K562 (cell line): ENCODE data around the gene ARHGEF7. TPM values are rescaled to one million over a fixed set of nuclear protein-coding genes. Genes with fewer than 3 reads are reported as not detected.

Source experiments
- ATF1 ChIP-seq, 2 experiments: fragments of 450-650 bp in 1 of 2; IDR thresholded peaks; 2 replicates each; pipeline ENCODE4 v1.6.1; 2016; ENCODE audit warnings: missing compliant biosample characterization in 1 of 2, missing genetic modification characterization in 1 of 2
- CBFA2T3 ChIP-seq: fragments of 450-650 bp; IDR thresholded peaks from 2 replicates; pipeline ENCODE4 v1.6.1; 2017
- DIDO1 ChIP-seq: fragments of 450-650 bp; IDR thresholded peaks from 2 replicates; pipeline ENCODE4 v1.6.1; 2016; ENCODE audit warnings: low read depth, missing biosample characterization, missing genetic modification characterization
- EGR1 ChIP-seq: fragments of 450-650 bp; conservative IDR thresholded peaks from 2 replicates; pipeline ENCODE4 v1.6.1; 2017; ENCODE audit warnings: mild to moderate bottlenecking
- HCFC1 ChIP-seq: IDR thresholded peaks from 2 replicates; pipeline ENCODE4 v1.6.1; 2012; ENCODE audit warnings: low read depth, low read length, improper control_type of control experiment
- HNRNPL ChIP-seq: fragments of 200-400 bp; formaldehyde crosslinking; IDR thresholded peaks from 2 replicates; pipeline ENCODE4 v1.6.1; 2017; ENCODE audit warnings: low read depth, mild to moderate bottlenecking, low read length
- KLF1 ChIP-seq: fragments of 450-650 bp; IDR thresholded peaks from 2 replicates; pipeline ENCODE4 v1.6.1; 2016; ENCODE audit warnings: missing genetic modification characterization, missing compliant biosample characterization
- PHF21A ChIP-seq: fragments of 450-650 bp; IDR thresholded peaks from 2 replicates; pipeline ENCODE4 v1.6.1; 2017; ENCODE audit warnings: low read depth, borderline replicate concordance
- SIN3B ChIP-seq: fragments of 450-650 bp; IDR thresholded peaks from 2 replicates; pipeline ENCODE4 v1.6.1; 2017; ENCODE audit warnings: low read depth, mild to moderate bottlenecking, moderate library complexity
- SMAD4 ChIP-seq: fragments of 250-450 bp; sonication (Bioruptor Pico); conservative IDR thresholded peaks from 2 replicates; pipeline ENCODE4 v1.8.0; 2021; ENCODE audit warnings: inconsistent platforms, mild to moderate bottlenecking, moderate library complexity
- ZBED1 ChIP-seq: IDR thresholded peaks from 2 replicates; pipeline ENCODE4 v1.6.1; 2014
- ZBTB7A ChIP-seq: IDR thresholded peaks from 2 replicates; pipeline ENCODE4 v1.6.1; 2011; ENCODE audit warnings: low read depth, mild to moderate bottlenecking, low read length, moderate library complexity, borderline replicate concordance; ENCODE audit not compliant: control insufficient read depth
- polyA plus RNA-seq, 8 experiments: library from polyadenylated mRNA; depleted of rRNA in 4 of 8; stranded (reverse) in 5 of 8; unstranded in 3 of 8; fragments of >200 nt; fragmentation: Nextera tagmentation in 2 of 8; fragmentation: Illumina TruSeq in 1 of 8; extraction: Ambion mirVana in 2 of 8; extraction: Trizol in 1 of 8; gene quantifications; 2 replicates each; pipeline versions ENCODE4 v1.2.1 to v1.2.3, GENCODE V29; 2011 to 2014; ENCODE audit warnings: inconsistent platforms in 1 of 8, missing spikeins in 1 of 8
- total RNA-seq, 7 experiments: library from RNA; depleted of rRNA in 6 of 7; stranded (reverse); fragments of >200 nt in 6 of 7; fragmentation: Illumina TruSeq in 2 of 7; extraction: Trizol in 2 of 7; gene quantifications; 2 replicates each; pipeline versions ENCODE4 v1.2.1 to v1.2.3, GENCODE V29; 2011 to 2021; ENCODE audit warnings: low replicate concordance in 1 of 7
- TF ChIP-seq, protein P1 (sequence below), 2 experiments: fragments of 150-350 bp in 1 of 2; IDR thresholded peaks; 2 replicates each; pipeline ENCODE4 v1.6.1; 2012 to 2016; ENCODE audit warnings: low read depth in 2 of 2, low read length in 2 of 2, mild to moderate bottlenecking in 1 of 2, moderate library complexity in 1 of 2
- TF ChIP-seq, protein P2 (sequence below), 3 experiments: IDR thresholded peaks in 2 of 3; conservative IDR thresholded peaks in 1 of 3; 2 replicates each; pipeline ENCODE4 v1.5.1; 2011 to 2012; ENCODE audit warnings: low read length in 3 of 3, mild to moderate bottlenecking in 3 of 3, control low read depth in 2 of 3, improper control_type of control experiment in 1 of 3, inconsistent platforms in 1 of 3, low read depth in 1 of 3, mixed read lengths in 1 of 3, moderate library complexity in 1 of 3; ENCODE audit not compliant: insufficient read depth in 2 of 3

ARHGEF7 gene
- total and polyA plus RNA-seq, 9 of the 15 experiments (the other 6 are each of a cell fraction or from before 2014, with no cell fraction given) = 2.1 to 26.8 (median 17.5) TPM

DNA sequence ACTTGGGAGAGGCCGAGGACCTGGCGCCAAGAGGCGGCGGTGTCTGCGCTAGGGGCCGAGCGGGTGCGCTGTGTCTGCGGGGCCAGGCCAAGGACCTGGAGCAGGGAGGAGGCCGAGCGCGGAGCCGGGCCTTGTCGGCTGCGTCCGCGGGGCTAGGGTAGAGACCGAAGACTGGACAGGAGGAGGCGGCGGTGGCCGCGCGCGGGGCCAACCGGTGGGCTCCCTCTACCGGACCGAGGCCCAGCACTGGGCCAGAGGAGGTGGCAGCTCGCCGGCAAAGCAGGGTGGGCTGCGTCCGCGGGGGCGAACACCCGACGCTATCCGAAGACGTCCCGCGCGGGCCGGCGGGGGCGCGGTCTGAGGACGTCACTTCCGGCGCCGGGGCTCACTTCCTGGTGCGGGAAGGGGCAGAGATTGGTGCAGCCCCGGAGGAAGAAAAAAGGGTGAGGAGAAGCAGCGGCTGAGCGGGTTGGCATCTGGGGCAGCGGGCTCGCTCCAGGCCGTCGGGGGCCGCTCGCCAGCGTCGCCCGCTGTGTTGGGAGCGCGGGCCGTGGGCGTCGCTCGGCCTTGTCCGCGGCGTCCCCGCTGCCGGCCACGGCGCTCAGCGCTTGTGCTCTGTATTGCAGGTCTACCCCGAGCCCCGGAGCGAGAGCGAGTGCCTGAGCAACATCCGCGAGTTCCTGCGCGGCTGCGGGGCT is 38.3 kb downstream of the ARHGEF7 start (continued):
- TF ChIP-seq, protein P1, sequence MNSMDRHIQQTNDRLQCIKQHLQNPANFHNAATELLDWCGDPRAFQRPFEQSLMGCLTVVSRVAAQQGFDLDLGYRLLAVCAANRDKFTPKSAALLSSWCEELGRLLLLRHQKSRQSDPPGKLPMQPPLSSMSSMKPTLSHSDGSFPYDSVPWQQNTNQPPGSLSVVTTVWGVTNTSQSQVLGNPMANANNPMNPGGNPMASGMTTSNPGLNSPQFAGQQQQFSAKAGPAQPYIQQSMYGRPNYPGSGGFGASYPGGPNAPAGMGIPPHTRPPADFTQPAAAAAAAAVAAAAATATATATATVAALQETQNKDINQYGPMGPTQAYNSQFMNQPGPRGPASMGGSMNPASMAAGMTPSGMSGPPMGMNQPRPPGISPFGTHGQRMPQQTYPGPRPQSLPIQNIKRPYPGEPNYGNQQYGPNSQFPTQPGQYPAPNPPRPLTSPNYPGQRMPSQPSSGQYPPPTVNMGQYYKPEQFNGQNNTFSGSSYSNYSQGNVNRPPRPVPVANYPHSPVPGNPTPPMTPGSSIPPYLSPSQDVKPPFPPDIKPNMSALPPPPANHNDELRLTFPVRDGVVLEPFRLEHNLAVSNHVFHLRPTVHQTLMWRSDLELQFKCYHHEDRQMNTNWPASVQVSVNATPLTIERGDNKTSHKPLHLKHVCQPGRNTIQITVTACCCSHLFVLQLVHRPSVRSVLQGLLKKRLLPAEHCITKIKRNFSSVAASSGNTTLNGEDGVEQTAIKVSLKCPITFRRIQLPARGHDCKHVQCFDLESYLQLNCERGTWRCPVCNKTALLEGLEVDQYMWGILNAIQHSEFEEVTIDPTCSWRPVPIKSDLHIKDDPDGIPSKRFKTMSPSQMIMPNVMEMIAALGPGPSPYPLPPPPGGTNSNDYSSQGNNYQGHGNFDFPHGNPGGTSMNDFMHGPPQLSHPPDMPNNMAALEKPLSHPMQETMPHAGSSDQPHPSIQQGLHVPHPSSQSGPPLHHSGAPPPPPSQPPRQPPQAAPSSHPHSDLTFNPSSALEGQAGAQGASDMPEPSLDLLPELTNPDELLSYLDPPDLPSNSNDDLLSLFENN (IDR thresholded peaks at IDR 0.05; ENCODE audit: low read depth in 2 of 2, low read length in 2 of 2) = 0 out of 4 replicates have a peak, but pooled peaks of 1 of the 2 experiments have one; percentile 45
- peak; percentile 60; the same call in 1 of the 2 replicates for TF ChIP-seq PHF21A
- TF ChIP-seq HNRNPL = peak; percentile 75
- TF ChIP-seq SMAD4 (CRISPR knock-in tag) = peak; percentile 68
- TF ChIP-seq ZBED1 = peak; percentile 66; the same call in 1 of the 2 replicates
- TF ChIP-seq EGR1 = peak; percentile 96
- TF ChIP-seq, protein P2, sequence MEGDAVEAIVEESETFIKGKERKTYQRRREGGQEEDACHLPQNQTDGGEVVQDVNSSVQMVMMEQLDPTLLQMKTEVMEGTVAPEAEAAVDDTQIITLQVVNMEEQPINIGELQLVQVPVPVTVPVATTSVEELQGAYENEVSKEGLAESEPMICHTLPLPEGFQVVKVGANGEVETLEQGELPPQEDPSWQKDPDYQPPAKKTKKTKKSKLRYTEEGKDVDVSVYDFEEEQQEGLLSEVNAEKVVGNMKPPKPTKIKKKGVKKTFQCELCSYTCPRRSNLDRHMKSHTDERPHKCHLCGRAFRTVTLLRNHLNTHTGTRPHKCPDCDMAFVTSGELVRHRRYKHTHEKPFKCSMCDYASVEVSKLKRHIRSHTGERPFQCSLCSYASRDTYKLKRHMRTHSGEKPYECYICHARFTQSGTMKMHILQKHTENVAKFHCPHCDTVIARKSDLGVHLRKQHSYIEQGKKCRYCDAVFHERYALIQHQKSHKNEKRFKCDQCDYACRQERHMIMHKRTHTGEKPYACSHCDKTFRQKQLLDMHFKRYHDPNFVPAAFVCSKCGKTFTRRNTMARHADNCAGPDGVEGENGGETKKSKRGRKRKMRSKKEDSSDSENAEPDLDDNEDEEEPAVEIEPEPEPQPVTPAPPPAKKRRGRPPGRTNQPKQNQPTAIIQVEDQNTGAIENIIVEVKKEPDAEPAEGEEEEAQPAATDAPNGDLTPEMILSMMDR (IDR thresholded peaks at IDR 0.05 in 2 of 3, conservative IDR thresholded peaks at IDR 0.05 in 1 of 3; ENCODE audit: insufficient read depth in 2 of 3, low read depth in 1 of 3, low read length in 3 of 3) = peak; percentile 21 to 54 (median 25); a peak in 3 of 6 replicates
- peak; percentile 93 for TF ChIP-seq SIN3B
- peak; percentile 70 for TF ChIP-seq DIDO1 (tag)
- TF ChIP-seq HCFC1 = peak; percentile 81
- peak; percentile 84 for TF ChIP-seq ATF1 (CRISPR knock-in tag; IDR thresholded peaks at IDR 0.05)
- peak; percentile 98 for TF ChIP-seq ATF1 (tag; IDR thresholded peaks at IDR 0.05)
- TF ChIP-seq CBFA2T3 = 0 out of 2 replicates have a peak, but pooled peaks have one; percentile 15
- 0 out of 2 replicates have a peak, but pooled peaks have one; percentile 71 for TF ChIP-seq KLF1
- TF ChIP-seq ZBTB7A = peak; percentile 91
